Esophagus muscularis mucosa (tissue), 4 donors: Measurements from ENCODE around the gene TRIM16.

ENCODE experiments used
- CTCF ChIP-seq, 3 experiments: fragments of 200-600 bp in 2 of 3; fragments of 450-650 bp in 1 of 3; sonication (generic) in 2 of 3; IDR thresholded peaks; one replicate each; pipeline ENCODE4 v1.5.1; 2017 to 2019; ENCODE audit warnings: antibody characterized with exemption in 3 of 3, mild to moderate bottlenecking in 2 of 3, moderate library complexity in 1 of 3
- EP300 ChIP-seq: sonication (generic); formaldehyde crosslinking; IDR thresholded peaks from one replicate; pipeline ENCODE4 v1.6.1; 2017; ENCODE audit warnings: antibody characterized with exemption
- POLR2A ChIP-seq: fragments of 450-650 bp; IDR thresholded peaks from one replicate; pipeline ENCODE4 v1.6.1; 2017; ENCODE audit warnings: antibody characterized with exemption, moderate library complexity, mild to moderate bottlenecking, low read depth
- POLR2AphosphoS5 ChIP-seq, 2 donors: sonication (generic); formaldehyde crosslinking; IDR thresholded peaks; one replicate each; pipeline ENCODE4 v1.6.1; 2017; ENCODE audit warnings: antibody characterized with exemption in 2 of 2

- TF ChIP-seq CTCF (IDR thresholded peaks at IDR 0.05) (no peak), POLR2AphosphoS5 (IDR thresholded peaks at IDR 0.05) (no peak), POLR2A (no peak), EP300 (no peak)
These were observed 21.4 kb downstream of the TRIM16 start for GRCh38 chr17:15662681-15663080.
